Calu3 (cell line): ENCODE results near the gene SLC7A5. TPM values are rescaled to one million over a fixed set of nuclear protein-coding genes. Genes with fewer than 3 reads are reported as not detected.
"Not testable (repeated sequence)": the region's sequence is repeated elsewhere in the genome, so short reads cannot be mapped to it uniquely, and the experiment has no call there.

ENCODE experiments used
- BruUV-seq: library from RNA; stranded (reverse); fragments of 400-500 nt; replicated peaks from 2 replicates; lab custom pipeline; 2021; lab: Mats Ljungman, UMichigan
- CTCF ChIA-PET: fragments of 300-600 bp; sonication (Branson Sonifier 250); formaldehyde crosslinking; loops from one replicate; lab custom pipeline; 2022; ENCODE audit warnings: antibody characterized with exemption; lab: Charles Lee
- DNase-seq: peaks from one replicate; pipeline ENCODE4 v3.0.0; 2022
- H3K27ac Mint-ChIP-seq: one replicate; pipeline ENCODE4 v1.8.0; 2022; ENCODE audit warnings: mixed read lengths; ENCODE audit not compliant: unreplicated experiment
- H3K27me3 Mint-ChIP-seq: one replicate; pipeline ENCODE4 v1.8.0; 2022; ENCODE audit warnings: mixed read lengths; ENCODE audit not compliant: unreplicated experiment
- H3K36me3 Mint-ChIP-seq: one replicate; pipeline ENCODE4 v1.8.0; 2022; ENCODE audit warnings: mild to moderate bottlenecking, moderate library complexity, mixed read lengths; ENCODE audit not compliant: insufficient read depth, unreplicated experiment
- H3K4me1 Mint-ChIP-seq: one replicate; pipeline ENCODE4 v1.8.0; 2022; ENCODE audit warnings: mild to moderate bottlenecking, low read depth, mixed read lengths; ENCODE audit not compliant: unreplicated experiment
- H3K4me3 Mint-ChIP-seq: one replicate; pipeline ENCODE4 v1.8.0; 2022; ENCODE audit warnings: mild to moderate bottlenecking, low read depth, moderate library complexity, mixed read lengths; ENCODE audit not compliant: unreplicated experiment
- H3K9me3 Mint-ChIP-seq: one replicate; pipeline ENCODE4 v1.8.0; 2022; ENCODE audit warnings: low read depth, mixed read lengths; ENCODE audit not compliant: unreplicated experiment
- intact Hi-C: fragments of 100-400 bp; cut with micrococcal nuclease; formaldehyde crosslinking; loops from one replicate; pipeline ENCODE4 v1.10.0; 2022; ENCODE audit not compliant: unreplicated experiment
- total RNA-seq: library from RNA; stranded (reverse); gene quantifications from 2 replicates; pipeline ENCODE4 v1.2.3, GENCODE V29; 2022
- TF ChIP-seq, protein P1 (sequence below): fragments of 200-600 bp; IDR thresholded peaks from one replicate; pipeline ENCODE4 v1.8.0; 2022; ENCODE audit warnings: antibody characterized with exemption; ENCODE audit not compliant: unreplicated experiment

Gene SLC7A5
- total RNA-seq, 1 experiment from 2014 or later = 501 TPM

DNA sequence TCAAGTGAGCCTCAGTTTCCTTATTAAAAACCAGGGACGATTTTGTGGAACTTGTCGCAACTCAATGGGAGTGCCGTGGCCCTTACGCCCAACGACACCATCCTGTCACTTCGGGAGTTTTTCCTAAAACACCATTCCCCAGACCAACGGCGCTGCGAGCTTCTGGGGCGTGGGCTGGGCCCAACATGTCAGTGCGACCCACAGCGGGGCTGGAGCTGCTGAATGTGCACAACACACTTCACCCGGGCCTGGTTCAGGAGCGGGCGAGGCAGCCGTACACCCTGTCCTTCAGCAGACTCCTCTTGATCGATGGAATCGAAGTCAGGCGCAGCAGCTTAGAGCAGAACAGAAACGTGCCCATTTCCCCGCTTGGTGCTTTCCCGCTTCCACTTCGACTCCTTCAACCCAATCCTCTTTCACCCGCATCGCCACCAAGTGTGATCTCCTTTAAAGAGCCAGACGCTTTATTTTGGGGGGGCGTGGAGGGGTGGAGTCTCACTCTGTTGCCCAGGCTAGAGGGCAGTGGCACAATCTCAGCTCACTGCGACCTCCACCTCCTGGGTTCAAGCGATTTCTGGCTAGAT is 13.2 kb upstream of the SLC7A5 start:
- TF ChIP-seq, protein P1, sequence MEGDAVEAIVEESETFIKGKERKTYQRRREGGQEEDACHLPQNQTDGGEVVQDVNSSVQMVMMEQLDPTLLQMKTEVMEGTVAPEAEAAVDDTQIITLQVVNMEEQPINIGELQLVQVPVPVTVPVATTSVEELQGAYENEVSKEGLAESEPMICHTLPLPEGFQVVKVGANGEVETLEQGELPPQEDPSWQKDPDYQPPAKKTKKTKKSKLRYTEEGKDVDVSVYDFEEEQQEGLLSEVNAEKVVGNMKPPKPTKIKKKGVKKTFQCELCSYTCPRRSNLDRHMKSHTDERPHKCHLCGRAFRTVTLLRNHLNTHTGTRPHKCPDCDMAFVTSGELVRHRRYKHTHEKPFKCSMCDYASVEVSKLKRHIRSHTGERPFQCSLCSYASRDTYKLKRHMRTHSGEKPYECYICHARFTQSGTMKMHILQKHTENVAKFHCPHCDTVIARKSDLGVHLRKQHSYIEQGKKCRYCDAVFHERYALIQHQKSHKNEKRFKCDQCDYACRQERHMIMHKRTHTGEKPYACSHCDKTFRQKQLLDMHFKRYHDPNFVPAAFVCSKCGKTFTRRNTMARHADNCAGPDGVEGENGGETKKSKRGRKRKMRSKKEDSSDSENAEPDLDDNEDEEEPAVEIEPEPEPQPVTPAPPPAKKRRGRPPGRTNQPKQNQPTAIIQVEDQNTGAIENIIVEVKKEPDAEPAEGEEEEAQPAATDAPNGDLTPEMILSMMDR = no peak
- no peak for DNase-seq
- no peak overlapping the region for H3K27ac Mint-ChIP-seq
- H3K9me3 Mint-ChIP-seq = no peaks in the 10 kb centered on the region
- BruUV-seq = no TSS peak
- CTCF ChIA-PET = no interaction called here
- H3K27me3 Mint-ChIP-seq = peaks cover 25% of the 10 kb centered on the region
- peaks cover 31% of the 10 kb centered on the region for H3K4me1 Mint-ChIP-seq
- peaks cover 5% of the 10 kb centered on the region for H3K36me3 Mint-ChIP-seq
- intact Hi-C loops = no loop called here
- H3K4me3 Mint-ChIP-seq = no peak overlapping the region

DNA sequence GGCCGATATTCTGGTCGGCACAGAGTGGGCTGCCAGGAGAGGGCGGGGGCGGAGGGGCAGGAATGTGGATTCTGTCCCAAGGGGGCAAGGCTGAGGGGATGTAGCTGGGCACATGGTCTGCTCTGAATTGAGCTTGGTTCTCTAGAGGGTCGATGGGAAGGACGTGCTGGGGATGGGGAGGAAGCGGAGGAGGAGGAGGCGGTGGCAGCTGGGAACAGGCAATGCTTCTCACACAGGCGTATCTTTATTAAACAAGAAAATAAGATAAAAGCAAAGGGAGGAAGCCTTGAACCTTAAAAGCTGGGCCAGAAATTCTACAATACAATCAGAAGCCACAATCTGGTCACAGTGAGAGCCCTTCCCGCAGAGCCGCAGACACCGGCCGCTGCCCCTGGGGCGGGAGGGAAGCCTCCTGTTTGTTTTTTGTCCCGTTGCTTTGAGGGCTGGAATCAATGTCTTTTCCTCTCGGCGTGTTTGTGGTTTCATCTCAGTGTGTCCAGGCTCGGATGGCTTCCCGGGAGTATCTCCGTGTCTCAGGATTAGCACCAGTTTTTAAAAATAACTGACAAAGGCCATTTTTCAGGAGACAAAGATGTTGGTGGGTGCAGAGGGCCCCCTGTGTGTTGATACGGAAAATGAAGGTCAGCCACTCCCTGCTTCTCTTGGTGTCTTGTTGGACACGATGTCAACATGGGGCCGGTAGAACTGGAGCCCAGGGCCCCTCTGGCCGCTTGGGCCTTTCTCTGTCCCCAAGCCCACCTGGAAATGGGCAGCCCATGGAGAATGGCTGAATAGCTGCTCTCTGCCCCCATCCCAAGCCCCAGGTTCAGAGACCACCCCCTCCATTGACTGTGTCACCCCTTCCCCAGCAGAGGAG is 12.3 kb upstream of the SLC7A5 start:
- no peak for DNase-seq
- no peak overlapping the region for H3K27ac Mint-ChIP-seq
- peaks cover 5% of the 10 kb centered on the region for H3K36me3 Mint-ChIP-seq
- peaks cover 25% of the 10 kb centered on the region for H3K27me3 Mint-ChIP-seq
- CTCF ChIA-PET = no interaction called here
- H3K4me3 Mint-ChIP-seq = no peak overlapping the region
- no peaks in the 10 kb centered on the region for H3K9me3 Mint-ChIP-seq
- no TSS peak for BruUV-seq
- TF ChIP-seq, protein P1 = no peak
- intact Hi-C loops = no loop called here
- peaks cover 31% of the 10 kb centered on the region for H3K4me1 Mint-ChIP-seq

DNA sequence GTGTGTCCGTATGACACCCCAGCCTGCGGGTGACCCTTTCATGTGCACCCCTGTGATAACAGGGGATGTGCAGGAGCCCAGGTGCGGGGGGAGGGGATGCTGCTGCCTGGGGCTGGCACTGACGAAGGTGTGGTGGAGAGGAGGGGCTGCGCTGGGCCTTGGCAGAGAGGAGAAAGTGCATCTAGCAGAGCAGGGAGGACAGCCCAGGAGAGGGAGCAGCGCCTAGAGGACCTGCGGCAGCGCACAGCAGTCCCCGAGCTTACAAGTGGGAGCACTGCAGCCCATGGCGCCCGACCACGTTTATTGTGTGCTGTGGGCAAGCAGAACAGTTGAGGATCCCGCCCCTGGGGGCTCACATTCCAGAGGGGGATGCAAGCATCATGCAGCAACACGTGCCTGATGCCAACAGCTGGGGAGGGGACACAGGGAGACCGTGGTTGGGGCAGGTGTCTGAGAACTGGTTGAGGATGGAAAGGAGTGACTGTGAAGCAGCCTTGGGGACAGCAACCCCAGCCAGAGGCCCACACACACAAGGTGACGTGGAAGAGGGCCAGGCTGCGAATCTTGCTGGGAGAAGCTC is 10.9 kb upstream of the SLC7A5 start:
- no peak overlapping the region for H3K4me3 Mint-ChIP-seq
- peaks cover 24% of the 10 kb centered on the region for H3K4me1 Mint-ChIP-seq
- H3K27me3 Mint-ChIP-seq = peaks cover 25% of the 10 kb centered on the region
- intact Hi-C loops = no loop called here
- TF ChIP-seq, protein P1 = no peak
- no TSS peak for BruUV-seq
- H3K36me3 Mint-ChIP-seq = no peaks in the 10 kb centered on the region
- no peak overlapping the region for H3K27ac Mint-ChIP-seq
- DNase-seq = no peak
- CTCF ChIA-PET = no interaction called here
- no peaks in the 10 kb centered on the region for H3K9me3 Mint-ChIP-seq

DNA sequence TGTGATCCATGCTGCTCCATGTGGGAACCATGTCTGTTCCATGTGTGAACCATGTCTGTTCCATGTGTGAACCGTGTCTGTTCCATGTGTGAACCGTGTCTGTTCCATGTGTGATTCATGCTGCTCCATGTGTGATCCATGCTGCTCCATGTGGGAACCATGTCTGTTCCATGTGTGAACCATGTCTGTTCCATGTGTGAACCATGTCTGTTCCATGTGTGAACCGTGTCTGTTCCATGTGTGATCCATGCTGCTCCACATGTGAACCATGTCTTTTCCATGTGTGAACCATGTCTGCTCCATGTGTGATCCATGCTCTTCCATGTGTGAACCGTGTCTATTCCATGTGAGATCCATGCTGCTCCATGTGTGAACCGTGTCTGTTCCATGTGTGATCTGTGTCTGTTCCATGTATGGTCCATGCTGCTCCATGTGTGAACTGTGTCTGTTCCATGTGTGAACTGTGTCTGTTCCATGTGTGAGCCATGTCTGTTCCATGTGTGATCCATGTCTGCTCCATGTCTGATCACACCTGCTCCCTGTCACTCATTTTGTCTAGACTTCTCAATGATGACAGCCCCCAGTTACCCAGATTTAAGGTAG is 10.2 kb upstream of the SLC7A5 start:
- H3K4me3 Mint-ChIP-seq, H3K27ac Mint-ChIP-seq, CTCF ChIA-PET, H3K36me3 Mint-ChIP-seq, DNase-seq, BruUV-seq, H3K9me3 Mint-ChIP-seq, intact Hi-C loops: not testable (repeated sequence)
- Mint-ChIP-seq H3K4me1 (peaks cover 24% of the 10 kb centered on the region), H3K27me3 (peaks cover 25% of the 10 kb centered on the region)
